ENCODE data around the gene CRABP1.

Gene CRABP1

DNA sequence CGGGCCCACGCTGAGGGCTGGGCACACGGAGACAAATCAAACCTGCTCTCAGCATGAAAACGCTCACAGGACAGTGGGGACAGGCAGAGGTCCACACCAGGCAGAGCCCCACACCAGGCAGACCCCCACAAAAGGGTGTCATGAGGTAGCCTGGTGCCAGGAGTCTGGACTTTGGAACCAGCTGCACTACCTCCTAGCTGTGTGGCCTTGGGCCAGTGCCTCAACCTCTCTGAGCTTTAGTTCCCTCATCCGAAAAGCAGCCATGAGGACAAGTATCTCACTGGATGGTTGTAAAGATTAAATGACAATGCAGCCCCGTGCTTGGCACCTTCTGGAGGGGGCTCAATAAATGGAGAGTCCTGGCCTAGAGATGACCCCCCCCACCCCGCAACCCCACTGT lies 16.5 kb upstream of the CRABP1 start:
- ATAC-seq (replicated peaks) (no peak), DNase-seq (no peak)
- Mint-ChIP-seq H3K9me3 (no peaks in the 10 kb centered on the region), H3K27me3 (peaks cover 9 to 15% of the 10 kb centered on the region in 2 donors), H3K36me3 (no peaks in the 10 kb centered on the region), H3K4me1 (no peaks in the 10 kb centered on the region), H3K27ac (no peak overlapping the region), H3K4me3 (no peak overlapping the region)

DNA sequence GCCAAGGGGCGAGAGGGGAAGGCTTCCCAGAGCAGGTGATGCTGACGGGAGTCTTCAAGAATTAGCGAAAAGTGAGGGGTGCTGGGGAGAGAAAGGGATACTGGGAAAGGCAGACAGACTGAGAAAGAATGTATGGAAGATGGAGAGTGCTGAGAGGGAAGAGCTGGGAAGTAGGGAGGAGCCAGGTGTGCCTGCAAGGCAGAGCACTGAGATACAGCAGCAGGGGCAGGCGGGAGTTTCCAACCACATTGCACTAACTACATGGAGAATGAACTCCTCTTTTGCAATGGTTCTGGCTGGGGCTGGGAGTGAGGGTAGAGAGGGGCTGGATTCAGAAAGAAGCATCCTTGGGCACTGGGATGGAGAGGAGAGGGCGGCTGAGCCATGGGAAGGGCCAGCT lies 16.0 kb upstream of the CRABP1 start:
- Mint-ChIP-seq H3K4me3 (no peak overlapping the region), H3K4me1 (no peaks in the 10 kb centered on the region), H3K27me3 (peaks cover 9 to 15% of the 10 kb centered on the region in 2 donors)

DNA sequence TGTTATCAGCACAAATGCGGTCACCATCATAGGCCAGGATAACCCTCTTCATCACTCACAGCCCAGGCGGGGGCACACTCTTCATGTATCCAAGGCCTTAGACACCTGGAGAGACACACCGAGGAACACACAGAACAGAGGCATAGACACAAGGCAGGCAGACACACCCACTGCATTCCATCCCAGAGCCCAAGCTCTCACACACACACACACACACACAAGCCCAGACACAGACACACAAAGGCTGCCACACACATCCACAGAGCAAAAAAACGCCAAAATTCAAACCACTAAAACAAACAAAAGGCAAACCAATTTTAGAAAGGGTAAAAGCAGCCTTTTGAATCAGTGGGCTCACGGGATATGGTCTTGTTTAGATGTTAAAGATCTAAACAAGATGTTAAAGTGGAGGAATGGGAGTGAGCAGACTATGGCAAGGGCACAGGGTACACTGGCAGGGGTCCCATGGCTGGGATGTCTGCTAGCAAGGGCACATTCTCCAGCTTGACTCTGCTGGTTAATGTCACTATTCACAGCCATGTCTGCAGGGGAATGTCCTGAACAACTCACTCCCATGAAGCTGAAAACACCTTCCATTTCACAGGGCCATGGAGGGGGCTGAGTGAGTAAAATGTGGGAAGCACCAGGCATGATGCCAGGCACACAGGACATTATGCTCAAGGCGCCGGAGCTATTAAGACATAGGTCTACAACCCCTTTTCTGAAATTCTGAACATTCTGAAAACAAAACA lies 14.9 kb upstream of the CRABP1 start:
- DNase-seq (no peak), ATAC-seq (replicated peaks) (no peak)
- H3K4me1 Mint-ChIP-seq: no peaks in the 10 kb centered on the region
- peaks cover 9 to 19% of the 10 kb centered on the region in 2 donors for H3K27me3 Mint-ChIP-seq
- H3K4me3 Mint-ChIP-seq: no peak overlapping the region
- no peaks in the 10 kb centered on the region for H3K36me3 Mint-ChIP-seq
- no peaks in the 10 kb centered on the region for H3K9me3 Mint-ChIP-seq
- H3K27ac Mint-ChIP-seq: no peak overlapping the region

More for the DNA sequence above, 16.0 kb upstream of the CRABP1 start:
- Mint-ChIP-seq H3K9me3 (no peaks in the 10 kb centered on the region), H3K36me3 (no peaks in the 10 kb centered on the region), H3K27ac (no peak overlapping the region)
- ATAC-seq (replicated peaks): no peak
- no peak for DNase-seq

DNA sequence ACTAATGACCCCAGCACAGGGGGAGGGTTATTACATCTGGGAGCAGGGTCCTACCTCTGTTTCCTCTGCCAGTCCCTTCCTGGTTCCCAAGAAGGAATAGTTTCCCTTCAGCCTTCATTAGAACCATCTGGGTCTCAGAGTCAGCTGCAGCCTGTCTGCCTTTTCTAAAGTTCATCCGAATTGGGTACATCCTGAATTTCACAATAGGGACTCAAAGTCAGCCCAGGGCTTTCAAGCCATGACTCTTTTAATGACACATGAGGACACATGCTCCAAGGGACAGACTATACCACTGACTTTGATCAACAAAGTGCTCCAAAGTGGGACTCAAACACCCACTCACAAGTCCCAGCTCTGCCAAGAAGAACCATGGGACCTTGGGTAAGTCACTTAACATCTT lies 12.7 kb upstream of the CRABP1 start:
- no peak for DNase-seq

DNA sequence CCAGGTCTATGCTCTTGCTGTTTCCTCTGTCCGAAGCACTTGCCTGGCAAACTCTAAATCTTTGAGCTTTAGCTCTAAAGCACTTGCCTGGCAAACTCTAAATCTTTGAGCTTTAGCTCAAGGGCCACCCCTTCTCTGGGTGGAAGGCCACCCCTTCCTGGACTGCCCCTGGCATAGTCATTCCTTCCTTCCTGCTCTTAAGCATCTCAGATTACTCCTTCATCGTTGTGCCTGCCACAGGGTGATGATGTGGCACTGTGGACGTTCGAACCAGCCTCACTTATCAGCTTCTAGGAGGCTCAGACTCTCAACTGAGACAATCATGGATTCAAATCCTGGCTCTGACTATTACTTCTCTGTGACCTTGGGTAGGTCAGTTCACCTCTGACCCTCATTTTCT lies 10.5 kb upstream of the CRABP1 start:
- Mint-ChIP-seq H3K27me3 (peaks cover 0 to 12% of the 10 kb centered on the region in 2 donors), H3K9me3 (no peaks in the 10 kb centered on the region), H3K4me1 (no peaks in the 10 kb centered on the region), H3K4me3 (no peak overlapping the region), H3K27ac (no peak overlapping the region), H3K36me3 (no peaks in the 10 kb centered on the region)
- no peak for DNase-seq
- peak in 1 of 2 donors; percentile 25 for ATAC-seq (replicated peaks)

More for the DNA sequence above, 12.7 kb upstream of the CRABP1 start:
- Mint-ChIP-seq H3K4me1 (no peaks in the 10 kb centered on the region), H3K27ac (no peak overlapping the region), H3K27me3 (peaks cover 9 to 19% of the 10 kb centered on the region in 2 donors), H3K9me3 (no peaks in the 10 kb centered on the region), H3K4me3 (no peak overlapping the region), H3K36me3 (no peaks in the 10 kb centered on the region)
- ATAC-seq (replicated peaks): no peak

DNA sequence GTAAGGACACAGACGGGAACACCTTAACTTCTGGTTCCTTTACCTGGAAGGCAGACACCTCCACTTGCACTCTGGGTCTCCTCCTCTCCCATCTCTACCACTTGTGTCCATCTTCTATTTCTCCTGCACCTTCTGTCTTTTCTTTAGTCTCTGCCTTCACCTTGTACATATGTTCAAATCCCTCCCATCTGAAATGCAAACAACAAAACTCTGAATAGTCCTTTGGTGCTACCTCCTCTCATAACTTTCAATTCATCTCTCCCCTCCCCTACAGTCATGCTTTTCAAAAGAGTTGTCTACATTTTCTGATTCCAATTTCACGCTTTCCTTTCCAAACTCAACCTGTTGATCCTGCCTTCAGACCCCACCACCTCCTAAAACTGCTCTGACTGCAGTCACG lies 5.3 kb upstream of the CRABP1 start:
- Mint-ChIP-seq H3K4me3 (no peak overlapping the region), H3K27ac (no peak overlapping the region), H3K36me3 (no peaks in the 10 kb centered on the region), H3K27me3 (peaks cover 18 to 22% of the 10 kb centered on the region in 2 donors), H3K9me3 (no peaks in the 10 kb centered on the region), H3K4me1 (no peaks in the 10 kb centered on the region)
- no peak for DNase-seq
- no peak for ATAC-seq (replicated peaks)

DNA sequence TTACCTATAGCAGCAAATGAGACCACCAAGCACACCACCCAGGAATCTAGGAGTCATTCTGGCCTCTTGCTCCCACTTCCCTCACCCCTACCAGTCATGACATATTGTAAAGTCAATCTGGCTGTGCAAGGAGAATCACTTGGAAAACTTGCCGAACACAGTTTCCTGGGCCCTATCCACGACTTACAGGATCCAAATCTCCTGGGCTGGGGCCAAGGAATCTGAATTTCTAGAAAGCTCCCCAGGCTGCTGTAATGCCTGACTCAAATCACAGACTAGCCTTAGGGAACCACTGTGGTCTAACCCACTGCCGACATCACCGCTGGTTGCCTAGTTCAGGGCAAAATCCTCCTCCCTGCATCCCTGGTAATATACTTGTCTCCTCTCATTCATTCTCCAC lies 4.2 kb upstream of the CRABP1 start:
- no peak overlapping the region for H3K27ac Mint-ChIP-seq
- ATAC-seq (replicated peaks): no peak
- H3K36me3 Mint-ChIP-seq: no peaks in the 10 kb centered on the region
- no peak for DNase-seq
- no peaks in the 10 kb centered on the region for H3K4me1 Mint-ChIP-seq
- H3K4me3 Mint-ChIP-seq: no peak overlapping the region
- no peaks in the 10 kb centered on the region for H3K9me3 Mint-ChIP-seq
- H3K27me3 Mint-ChIP-seq: peaks cover 25 to 32% of the 10 kb centered on the region in 2 donors

DNA sequence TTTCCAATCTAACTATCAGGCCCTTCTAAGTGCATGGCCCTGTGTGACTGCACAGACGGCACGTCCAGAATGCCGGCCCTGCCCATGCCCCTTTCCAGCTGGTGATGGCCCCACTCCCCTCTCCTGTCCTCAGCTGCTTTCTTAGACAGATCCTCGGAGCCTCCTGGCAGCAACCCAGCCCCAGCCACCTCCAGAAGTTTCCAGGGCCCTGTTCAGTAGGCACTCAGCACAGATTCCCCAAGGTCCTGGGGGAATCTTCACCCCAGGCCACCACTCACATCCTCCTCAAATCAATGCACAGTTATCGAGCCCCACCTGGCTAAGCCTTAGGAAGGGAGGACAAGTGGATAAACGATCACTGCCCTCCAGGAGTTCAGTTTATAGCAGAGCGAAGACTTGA lies 1.4 kb upstream of the CRABP1 start:
- ATAC-seq (replicated peaks): no peak
- no peaks in the 10 kb centered on the region for H3K36me3 Mint-ChIP-seq
- no peak overlapping the region for H3K4me3 Mint-ChIP-seq
- peaks cover 37 to 49% of the 10 kb centered on the region in 2 donors for H3K27me3 Mint-ChIP-seq
- DNase-seq: no peak
- H3K27ac Mint-ChIP-seq: no peak overlapping the region
- no peaks in the 10 kb centered on the region for H3K9me3 Mint-ChIP-seq
- no peaks in the 10 kb centered on the region for H3K4me1 Mint-ChIP-seq

DNA sequence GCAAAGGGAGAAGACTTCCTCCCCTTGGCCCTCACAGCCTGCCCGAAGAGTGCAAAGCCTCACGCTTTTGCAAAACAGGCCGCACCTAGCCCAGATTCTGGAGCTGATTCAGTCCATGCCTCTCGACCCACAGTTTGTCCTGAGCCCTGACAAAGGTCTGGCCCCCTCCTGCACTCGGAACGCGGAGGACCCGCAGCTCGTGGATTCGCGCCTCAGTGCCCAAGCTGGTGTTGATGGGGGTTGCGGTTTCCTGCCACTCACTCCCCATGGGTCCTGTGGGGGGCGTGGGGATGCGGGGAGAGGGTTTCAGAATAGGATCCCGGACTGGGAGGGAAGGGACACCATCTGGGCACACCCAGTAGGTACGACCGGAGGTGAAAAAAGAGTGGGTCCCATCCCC lies 594 bp upstream of the CRABP1 start:
- Mint-ChIP-seq H3K36me3 (no peaks in the 10 kb centered on the region), H3K4me1 (no peaks in the 10 kb centered on the region), H3K27me3 (peaks cover 37 to 49% of the 10 kb centered on the region in 2 donors), H3K4me3 (no peak overlapping the region), H3K9me3 (no peaks in the 10 kb centered on the region), H3K27ac (no peak overlapping the region)
- DNase-seq (no peak), ATAC-seq (replicated peaks) (no peak)

DNA sequence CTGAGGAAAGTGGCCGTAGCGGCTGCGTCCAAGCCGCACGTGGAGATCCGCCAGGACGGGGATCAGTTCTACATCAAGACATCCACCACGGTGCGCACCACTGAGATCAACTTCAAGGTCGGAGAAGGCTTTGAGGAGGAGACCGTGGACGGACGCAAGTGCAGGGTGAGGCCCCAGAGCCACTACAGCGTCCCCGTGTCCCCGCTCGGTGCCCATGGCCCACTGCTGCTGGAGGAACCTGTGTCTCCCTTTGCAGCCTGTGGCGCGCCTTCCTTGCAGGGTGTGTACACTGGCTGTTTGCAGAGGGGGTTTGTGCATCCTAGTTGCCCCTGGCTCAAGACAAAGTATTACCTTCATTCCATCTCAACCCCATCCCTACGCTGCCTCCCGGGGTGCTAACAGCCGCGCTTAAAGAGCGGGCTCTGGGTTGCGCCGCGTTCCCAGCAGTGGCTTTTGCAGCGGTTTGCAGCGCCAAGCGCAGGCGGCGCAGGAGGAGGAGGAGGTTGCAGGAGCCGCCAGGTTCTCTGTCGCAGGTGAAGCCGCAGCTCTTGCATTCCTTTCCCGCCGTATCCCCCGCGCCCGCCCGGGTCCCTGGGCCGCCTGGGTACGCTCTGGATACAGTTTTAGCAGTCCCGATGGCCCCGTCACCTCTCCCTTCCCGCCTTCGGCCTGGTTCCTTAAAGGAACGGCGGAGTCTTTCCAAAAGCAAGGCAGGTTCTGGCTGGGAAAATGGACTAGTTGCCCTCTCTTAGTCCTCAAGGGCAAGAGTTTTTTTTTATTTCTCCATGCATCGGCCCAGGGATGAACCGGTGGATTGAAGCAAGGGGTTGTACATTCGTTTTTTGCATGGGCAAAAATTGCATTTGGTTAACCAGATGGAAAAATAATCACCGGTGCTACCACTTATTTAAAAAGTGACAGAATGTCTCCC lies 1.2 kb downstream of the CRABP1 start:
- Mint-ChIP-seq H3K9me3 (no peaks in the 10 kb centered on the region), H3K4me3 (no peak overlapping the region), H3K27me3 (peaks cover 37 to 58% of the 10 kb centered on the region in 2 donors), H3K36me3 (no peaks in the 10 kb centered on the region), H3K4me1 (no peaks in the 10 kb centered on the region), H3K27ac (no peak overlapping the region)
- no peak for ATAC-seq (replicated peaks)
- no peak for DNase-seq

DNA sequence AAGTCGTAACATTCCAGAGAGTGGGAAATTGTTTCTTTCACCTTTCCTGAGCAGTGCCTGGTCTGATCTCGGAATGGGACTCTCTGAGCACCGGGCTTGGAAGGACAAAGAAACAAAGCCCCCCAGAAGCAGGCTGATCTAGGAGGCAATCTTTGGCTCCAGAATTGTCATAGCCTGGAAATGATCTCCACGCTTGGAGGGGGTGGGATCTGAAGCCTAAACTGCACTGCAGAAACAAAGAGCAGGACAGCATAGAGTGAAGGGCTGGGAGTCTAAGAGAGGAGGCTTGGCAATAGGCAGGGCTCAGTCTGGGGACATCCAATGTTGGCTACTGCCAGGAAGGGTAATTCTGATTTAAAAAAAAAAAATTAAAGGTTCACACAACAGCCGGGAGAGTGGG lies 1.9 kb downstream of the CRABP1 start:
- H3K36me3 Mint-ChIP-seq: no peaks in the 10 kb centered on the region
- H3K4me1 Mint-ChIP-seq: no peaks in the 10 kb centered on the region
- no peak overlapping the region for H3K4me3 Mint-ChIP-seq
- no peak overlapping the region for H3K27ac Mint-ChIP-seq
- H3K27me3 Mint-ChIP-seq: peaks cover 37 to 58% of the 10 kb centered on the region in 2 donors
- no peaks in the 10 kb centered on the region for H3K9me3 Mint-ChIP-seq
- ATAC-seq (replicated peaks) (no peak), DNase-seq (no peak)

DNA sequence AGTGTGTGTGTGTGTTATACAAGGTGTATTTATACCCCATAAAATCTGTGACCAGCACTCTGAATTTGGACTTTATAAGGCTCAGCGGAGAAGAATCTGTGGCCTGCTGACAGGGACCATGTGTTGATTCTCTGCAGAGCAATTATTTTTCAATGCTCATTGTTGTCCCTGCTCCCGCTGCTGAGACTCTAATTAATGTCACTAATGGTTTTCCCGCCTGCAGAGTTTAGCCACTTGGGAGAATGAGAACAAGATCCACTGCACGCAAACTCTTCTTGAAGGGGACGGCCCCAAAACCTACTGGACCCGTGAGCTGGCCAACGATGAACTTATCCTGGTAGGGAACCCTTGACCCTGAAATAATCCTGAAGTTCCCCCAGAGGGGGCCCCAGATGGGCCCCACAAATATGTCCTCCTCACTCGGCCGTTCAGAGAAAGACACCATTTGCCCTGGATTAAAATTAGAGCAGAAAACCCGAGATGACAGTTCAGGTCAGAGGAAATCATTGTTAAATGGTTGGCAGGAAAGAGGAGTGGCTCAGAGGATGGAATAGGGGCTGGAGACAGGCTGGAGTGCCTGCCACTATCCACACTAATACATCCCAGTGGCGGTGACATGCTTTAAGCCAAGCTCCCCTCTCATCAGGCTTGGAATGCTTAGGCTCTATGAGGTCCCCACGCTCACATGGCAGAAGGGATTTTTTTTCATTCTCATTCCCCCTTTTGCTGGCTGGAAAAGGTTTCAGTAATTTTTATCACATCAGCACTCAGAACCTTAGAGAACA lies 3.3 kb downstream of the CRABP1 start:
- no peaks in the 10 kb centered on the region for H3K9me3 Mint-ChIP-seq
- H3K4me3 Mint-ChIP-seq: no peak overlapping the region
- H3K27ac Mint-ChIP-seq: no peak overlapping the region
- no peaks in the 10 kb centered on the region for H3K4me1 Mint-ChIP-seq
- DNase-seq: no peak
- H3K36me3 Mint-ChIP-seq: no peaks in the 10 kb centered on the region
- no peak for ATAC-seq (replicated peaks)
- peaks cover 38 to 50% of the 10 kb centered on the region in 2 donors for H3K27me3 Mint-ChIP-seq

DNA sequence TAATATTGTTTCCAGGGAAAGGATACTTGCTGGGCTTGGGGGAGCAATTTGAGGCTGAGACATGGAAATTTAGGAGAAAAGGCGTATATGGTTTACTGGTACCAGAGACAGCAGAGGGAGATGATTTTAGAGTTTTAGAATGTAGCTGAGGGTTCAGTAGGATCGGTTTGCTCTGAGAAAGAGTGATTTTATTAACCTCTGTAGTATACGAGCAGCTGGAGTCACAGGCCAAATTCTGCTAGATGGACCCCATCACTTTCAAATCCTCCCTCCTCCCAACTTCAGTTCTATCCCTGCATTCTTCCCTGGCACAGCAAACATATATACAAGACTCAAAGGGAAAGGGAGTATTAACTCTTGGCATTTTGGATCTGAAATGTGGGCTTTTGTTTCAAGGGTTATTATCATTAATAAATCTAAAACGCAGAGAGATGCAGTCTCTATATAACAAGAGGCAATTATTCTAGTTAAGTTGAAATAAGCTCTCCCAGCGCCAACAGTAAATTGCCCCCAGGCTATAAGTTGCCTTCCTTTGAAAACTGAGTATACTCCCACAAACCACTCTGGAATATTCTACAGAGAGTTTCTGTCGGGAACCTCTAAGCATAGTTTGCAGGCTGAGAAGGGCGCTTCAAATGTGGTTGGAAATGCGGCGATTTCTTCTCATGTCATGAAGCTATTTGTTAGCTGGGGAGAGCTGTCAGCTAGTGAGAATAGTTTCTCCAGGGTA lies 5.4 kb downstream of the CRABP1 start:
- H3K36me3 Mint-ChIP-seq: no peaks in the 10 kb centered on the region
- H3K27ac Mint-ChIP-seq: no peak overlapping the region
- peaks cover 26 to 31% of the 10 kb centered on the region in 2 donors for H3K27me3 Mint-ChIP-seq
- H3K4me3 Mint-ChIP-seq: no peak overlapping the region
- no peaks in the 10 kb centered on the region for H3K4me1 Mint-ChIP-seq
- H3K9me3 Mint-ChIP-seq: no peaks in the 10 kb centered on the region
- DNase-seq: no peak
- ATAC-seq (replicated peaks): no peak

Data from stimulated activated naive B cell treated with anti-CD40 and anti-IgM and Interleukin-4, amounts not matched to agents 10 μg/mL and 1 μg/mL and 100 μg/mL, for 72 hours (primary cell).